Neural progenitor cell (in vitro differentiated cells): ENCODE results near the gene VWF. TPM values are rescaled to one million over a fixed set of nuclear protein-coding genes. Genes with fewer than 3 reads are reported as not detected.

ENCODE experiments used
- DNase-seq: peaks from one replicate; pipeline ENCODE4 v3.0.0-alpha.2; 2016; ENCODE audit warnings: low spot score
- H2AFZ ChIP-seq: fragments of 200-600 bp; sonication (generic); replicated peaks from 2 replicates; pipeline ENCODE4 v1.6.1; 2016; ENCODE audit warnings: antibody characterized with exemption
- H3F3A ChIP-seq: fragments of 200-600 bp; sonication (generic); 2 replicates; pipeline ENCODE4 v1.6.1; 2016; ENCODE audit warnings: antibody characterized with exemption, low read depth
- H3K27ac ChIP-seq: fragments of 200-600 bp; sonication (generic); 2 replicates; pipeline ENCODE4 v1.5.1; 2016; ENCODE audit warnings: mild to moderate bottlenecking
- H3K27me3 ChIP-seq: fragments of 200-600 bp; sonication (generic); 2 replicates; pipeline ENCODE4 v1.6.1; 2016; ENCODE audit warnings: mild to moderate bottlenecking, moderate library complexity
- H3K36me3 ChIP-seq: fragments of 200-600 bp; sonication (generic); 2 replicates; pipeline ENCODE4 v1.5.1; 2016
- H3K4me1 ChIP-seq: fragments of 200-600 bp; sonication (generic); 2 replicates; pipeline ENCODE4 v1.6.1; 2016; ENCODE audit warnings: mixed run types
- H3K4me2 ChIP-seq: fragments of 200-600 bp; sonication (generic); 2 replicates; pipeline ENCODE4 v1.6.1; 2016
- H3K4me3 ChIP-seq: fragments of 200-600 bp; sonication (generic); 2 replicates; pipeline ENCODE4 v1.5.1; 2016
- H3K79me2 ChIP-seq: fragments of 200-600 bp; sonication (generic); 2 replicates; pipeline ENCODE4 v1.6.1; 2016; ENCODE audit warnings: low read depth
- H3K9ac ChIP-seq: fragments of 200-600 bp; sonication (generic); 2 replicates; pipeline ENCODE4 v1.6.1; 2016
- H3K9me3 ChIP-seq: fragments of 200-600 bp; sonication (generic); 2 replicates; pipeline ENCODE4 v1.5.1; 2016; ENCODE audit warnings: low read depth
- H4K20me1 ChIP-seq: fragments of 200-600 bp; sonication (generic); 2 replicates; pipeline ENCODE4 v1.6.1; 2016; ENCODE audit warnings: low read depth
- H3K27ac Mint-ChIP-seq: 3 replicates; pipeline ENCODE4 v1.8.0; 2021; ENCODE audit warnings: mixed read lengths
- H3K27me3 Mint-ChIP-seq: 2 replicates; pipeline ENCODE4 v1.8.0; 2022; ENCODE audit warnings: low read depth, mild to moderate bottlenecking, inconsistent platforms, moderate library complexity, mixed read lengths; ENCODE audit not compliant: insufficient read depth
- H3K36me3 Mint-ChIP-seq: 3 replicates; pipeline ENCODE4 v1.8.0; 2021; ENCODE audit warnings: mixed read lengths
- H3K4me1 Mint-ChIP-seq: 3 replicates; pipeline ENCODE4 v1.8.0; 2021; ENCODE audit warnings: mixed read lengths
- H3K4me3 Mint-ChIP-seq: 3 replicates; pipeline ENCODE4 v1.8.0; 2021; ENCODE audit warnings: mild to moderate bottlenecking, moderate library complexity, mixed read lengths
- H3K9me3 Mint-ChIP-seq: 3 replicates; pipeline ENCODE4 v1.8.0; 2020; ENCODE audit warnings: mixed read lengths
- EZH2 ChIP-seq: fragments of 200-600 bp; sonication (generic); IDR thresholded peaks from 2 replicates; pipeline ENCODE4 v1.6.1; 2017; ENCODE audit warnings: antibody characterized with exemption, mild to moderate bottlenecking, moderate library complexity
- EZH2phosphoT487 ChIP-seq: fragments of 200-600 bp; sonication (generic); IDR thresholded peaks from 2 replicates; pipeline ENCODE4 v1.6.1; 2017; ENCODE audit warnings: antibody characterized with exemption
- total RNA-seq: library from RNA; depleted of rRNA; stranded (reverse); fragments of >200 nt; gene quantifications from 2 replicates; pipeline ENCODE4 v1.2.3, GENCODE V29; 2015; ENCODE audit warnings: low replicate concordance
- TF ChIP-seq, protein P1 (sequence below): fragments of 200-600 bp; sonication (generic); IDR thresholded peaks from 2 replicates; pipeline ENCODE4 v1.5.1; 2017; ENCODE audit warnings: antibody characterized with exemption, mild to moderate bottlenecking

VWF gene
- total RNA-seq, 1 donor from 2014 or later: 8.0 TPM

- H3K79me2 ChIP-seq: no peaks in the 10 kb centered on the region
- H3K27me3 Mint-ChIP-seq: peaks cover 3% of the 10 kb centered on the region
- no peak for DNase-seq
- no peaks in the 10 kb centered on the region for H4K20me1 ChIP-seq
- TF ChIP-seq, protein P1, sequence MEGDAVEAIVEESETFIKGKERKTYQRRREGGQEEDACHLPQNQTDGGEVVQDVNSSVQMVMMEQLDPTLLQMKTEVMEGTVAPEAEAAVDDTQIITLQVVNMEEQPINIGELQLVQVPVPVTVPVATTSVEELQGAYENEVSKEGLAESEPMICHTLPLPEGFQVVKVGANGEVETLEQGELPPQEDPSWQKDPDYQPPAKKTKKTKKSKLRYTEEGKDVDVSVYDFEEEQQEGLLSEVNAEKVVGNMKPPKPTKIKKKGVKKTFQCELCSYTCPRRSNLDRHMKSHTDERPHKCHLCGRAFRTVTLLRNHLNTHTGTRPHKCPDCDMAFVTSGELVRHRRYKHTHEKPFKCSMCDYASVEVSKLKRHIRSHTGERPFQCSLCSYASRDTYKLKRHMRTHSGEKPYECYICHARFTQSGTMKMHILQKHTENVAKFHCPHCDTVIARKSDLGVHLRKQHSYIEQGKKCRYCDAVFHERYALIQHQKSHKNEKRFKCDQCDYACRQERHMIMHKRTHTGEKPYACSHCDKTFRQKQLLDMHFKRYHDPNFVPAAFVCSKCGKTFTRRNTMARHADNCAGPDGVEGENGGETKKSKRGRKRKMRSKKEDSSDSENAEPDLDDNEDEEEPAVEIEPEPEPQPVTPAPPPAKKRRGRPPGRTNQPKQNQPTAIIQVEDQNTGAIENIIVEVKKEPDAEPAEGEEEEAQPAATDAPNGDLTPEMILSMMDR: no peak
- no peak for TF ChIP-seq EZH2
- no peak for TF ChIP-seq EZH2phosphoT487
- H3K4me1 Mint-ChIP-seq: peaks cover 14% of the 10 kb centered on the region
- no peaks in the 10 kb centered on the region for H3K36me3 ChIP-seq
- no peak overlapping the region for H3K4me3 Mint-ChIP-seq
- H3K9ac ChIP-seq: no peak overlapping the region
- H3K27ac Mint-ChIP-seq: no peak overlapping the region
- peaks cover 13% of the 10 kb centered on the region for H3K9me3 Mint-ChIP-seq
- no peak overlapping the region for H2AFZ ChIP-seq
- no peaks in the 10 kb centered on the region for H3K36me3 Mint-ChIP-seq
- H3K27me3 ChIP-seq: no peaks in the 10 kb centered on the region
- H3K9me3 ChIP-seq: no peaks in the 10 kb centered on the region
- no peak overlapping the region for H3K4me3 ChIP-seq
- H3K4me2 ChIP-seq: no peak overlapping the region
- H3F3A ChIP-seq: no peaks in the 10 kb centered on the region
- H3K27ac ChIP-seq: no peak overlapping the region
- no peaks in the 10 kb centered on the region for H3K4me1 ChIP-seq
Measured at GRCh38 chr12:6096527-6096926, 27.9 kb downstream of the VWF start.

DNA sequence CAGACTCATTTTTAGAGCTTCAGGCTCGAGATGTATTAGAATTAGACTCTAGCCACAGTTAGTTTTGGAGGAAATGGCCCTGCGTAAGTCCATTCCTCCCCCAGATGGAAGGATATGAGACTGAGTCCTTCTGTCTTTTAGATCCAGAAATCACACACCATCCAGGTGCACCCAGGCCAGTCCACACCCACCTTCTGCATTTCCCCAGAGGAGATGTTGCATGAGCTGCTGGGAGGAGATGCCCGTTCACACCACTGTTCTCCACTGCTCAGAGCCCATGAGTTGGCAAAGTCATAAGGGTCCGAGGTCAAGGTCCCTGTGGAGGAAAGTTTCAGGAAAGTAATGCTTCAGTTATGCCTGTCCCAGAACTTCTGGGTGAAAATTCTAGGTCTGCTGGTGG lies 29.2 kb downstream of the VWF start:
- DNase-seq: no peak
- no peaks in the 10 kb centered on the region for H3K36me3 ChIP-seq
- H3K4me2 ChIP-seq: no peak overlapping the region
- no peaks in the 10 kb centered on the region for H3K27me3 ChIP-seq
- H3K36me3 Mint-ChIP-seq: no peaks in the 10 kb centered on the region
- no peaks in the 10 kb centered on the region for H3F3A ChIP-seq
- no peak overlapping the region for H2AFZ ChIP-seq
- H3K4me1 ChIP-seq: no peaks in the 10 kb centered on the region
- peaks cover 10% of the 10 kb centered on the region for H3K9me3 Mint-ChIP-seq
- no peak overlapping the region for H3K4me3 Mint-ChIP-seq
- no peak overlapping the region for H3K4me3 ChIP-seq
- H3K79me2 ChIP-seq: no peaks in the 10 kb centered on the region
- TF ChIP-seq EZH2: no peak
- TF ChIP-seq EZH2phosphoT487: no peak
- TF ChIP-seq, protein P1: no peak
- H3K4me1 Mint-ChIP-seq: peaks cover 14% of the 10 kb centered on the region
- no peak overlapping the region for H3K9ac ChIP-seq
- peaks cover 3% of the 10 kb centered on the region for H3K27me3 Mint-ChIP-seq
- H4K20me1 ChIP-seq: no peaks in the 10 kb centered on the region
- H3K27ac ChIP-seq: no peak overlapping the region
- H3K9me3 ChIP-seq: no peaks in the 10 kb centered on the region
- no peak overlapping the region for H3K27ac Mint-ChIP-seq

- H3F3A ChIP-seq: peaks cover 7% of the 10 kb centered on the region
- H3K27ac Mint-ChIP-seq: no peak overlapping the region
- H3K27ac ChIP-seq: no peak overlapping the region
- TF ChIP-seq EZH2phosphoT487 (no peak), EZH2 (no peak)
- TF ChIP-seq, protein P1: no peak
- H3K27me3 Mint-ChIP-seq: peaks cover 5% of the 10 kb centered on the region
- H3K9me3 ChIP-seq: no peaks in the 10 kb centered on the region
- no peak for DNase-seq
- no peaks in the 10 kb centered on the region for H3K27me3 ChIP-seq
- no peaks in the 10 kb centered on the region for H3K36me3 ChIP-seq
- peaks cover 9% of the 10 kb centered on the region for H3K9me3 Mint-ChIP-seq
- H3K79me2 ChIP-seq: no peaks in the 10 kb centered on the region
- H3K4me3 ChIP-seq: no peak overlapping the region
- H2AFZ ChIP-seq: no peak overlapping the region
- H3K4me1 Mint-ChIP-seq: peaks cover 25% of the 10 kb centered on the region
- no peak overlapping the region for H3K9ac ChIP-seq
- H3K36me3 Mint-ChIP-seq: no peaks in the 10 kb centered on the region
- no peak overlapping the region for H3K4me2 ChIP-seq
- peaks cover 10% of the 10 kb centered on the region for H3K4me1 ChIP-seq
- no peak overlapping the region for H3K4me3 Mint-ChIP-seq
- H4K20me1 ChIP-seq: no peaks in the 10 kb centered on the region
Measured at GRCh38 chr12:6093764-6094163, 30.7 kb downstream of the VWF start.
